SH-SY5Y (cell line): Measurements from ENCODE around the gene SRPRA.

Source experiments
- GATA2 ChIP-seq: IDR thresholded peaks from 2 replicates; pipeline ENCODE4 v1.6.1; 2011; ENCODE audit warnings: mild to moderate bottlenecking, low read depth, low read length
- GATA3 ChIP-seq: IDR thresholded peaks from 2 replicates; pipeline ENCODE4 v1.6.1; 2011; ENCODE audit warnings: low read depth, mild to moderate bottlenecking, low read length, moderate library complexity

The SRPRA gene

GRCh38 chr11:126267650-126268049 is 1.0 kb downstream of the SRPRA start:
- TF ChIP-seq GATA2 (no peak), GATA3 (no peak)

GRCh38 chr11:126265811-126266210 is 2.9 kb downstream of the SRPRA start:
- TF ChIP-seq GATA2, result no peak
- TF ChIP-seq GATA3, result no peak

GRCh38 chr11:126263489-126263888 is 5.2 kb downstream of the SRPRA start:
- TF ChIP-seq GATA2 (no peak), GATA3 (no peak)

GRCh38 chr11:126262216-126262615 is 6.5 kb downstream of the SRPRA start:
- TF ChIP-seq GATA2 (no peak), GATA3 (no peak)

- TF ChIP-seq GATA3 (no peak), GATA2 (no peak)
Measured at GRCh38 chr11:126257764-126258163, 10.9 kb downstream of the SRPRA start.

- TF ChIP-seq GATA2 (no peak), GATA3 (no peak)
Measured at GRCh38 chr11:126257144-126257543, 11.6 kb downstream of the SRPRA start.

- TF ChIP-seq GATA3 (no peak), GATA2 (no peak)
Measured at GRCh38 chr11:126256216-126256615, 12.5 kb downstream of the SRPRA start.

- TF ChIP-seq GATA2, result no peak
- no peak for TF ChIP-seq GATA3
Measured at GRCh38 chr11:126254819-126255218, 13.9 kb downstream of the SRPRA start.

GRCh38 chr11:126253265-126253664 is 15.4 kb downstream of the SRPRA start:
- TF ChIP-seq GATA2 (no peak), GATA3 (no peak)

GRCh38 chr11:126246636-126247035 is 22.1 kb downstream of the SRPRA start:
- TF ChIP-seq GATA3 (no peak), GATA2 (no peak)

- no peak for TF ChIP-seq GATA2
- TF ChIP-seq GATA3, result no peak
Measured at GRCh38 chr11:126233391-126233790, 35.3 kb downstream of the SRPRA start.

GRCh38 chr11:126232683-126233082 is 36.0 kb downstream of the SRPRA start:
- no peak for TF ChIP-seq GATA2
- TF ChIP-seq GATA3, result no peak

- TF ChIP-seq GATA3 (no peak), GATA2 (no peak)
Measured at GRCh38 chr11:126231725-126232459, 36.8 kb downstream of the SRPRA start.

- no peak for TF ChIP-seq GATA2
- TF ChIP-seq GATA3, result no peak
Measured at GRCh38 chr11:126229858-126230540, 38.7 kb downstream of the SRPRA start.
